Mesothelial cell of epicardium (in vitro differentiated cells): ENCODE measurements around the gene ZSCAN10. TPM values are rescaled to one million over a fixed set of nuclear protein-coding genes. Genes with fewer than 3 reads are reported as not detected.
"Not testable (repeated sequence)": the region's sequence is repeated elsewhere in the genome, so short reads cannot be mapped to it uniquely, and the experiment has no call there.

Experiments
- DNase-seq, 2 experiments: peaks; one replicate each; pipeline ENCODE4 v3.0.0; 2021; ENCODE audit warnings: low spot score in 2 of 2; ENCODE audit not compliant: unreplicated experiment in 2 of 2
- H3K27ac Mint-ChIP-seq: 2 replicates; pipeline ENCODE4 v1.8.0; 2021; ENCODE audit warnings: mixed read lengths
- H3K27me3 Mint-ChIP-seq: 2 replicates; pipeline ENCODE4 v1.8.0; 2021; ENCODE audit warnings: low read depth, mixed read lengths
- H3K36me3 Mint-ChIP-seq: 2 replicates; pipeline ENCODE4 v1.8.0; 2021; ENCODE audit warnings: mixed read lengths
- H3K4me1 Mint-ChIP-seq: 2 replicates; pipeline ENCODE4 v1.8.0; 2021; ENCODE audit warnings: mixed read lengths
- H3K4me3 Mint-ChIP-seq: 2 replicates; pipeline ENCODE4 v1.8.0; 2021; ENCODE audit warnings: mild to moderate bottlenecking, moderate library complexity, mixed read lengths
- H3K9me3 Mint-ChIP-seq: 2 replicates; pipeline ENCODE4 v1.8.0; 2021; ENCODE audit warnings: mixed read lengths
- CTCF ChIP-seq: fragments of 200-600 bp; sonication (generic); IDR thresholded peaks from one replicate; pipeline ENCODE4 v1.5.0; 2021; ENCODE audit warnings: antibody characterized with exemption; ENCODE audit not compliant: unreplicated experiment
- total RNA-seq: library from RNA; stranded (reverse); gene quantifications from 3 replicates; pipeline ENCODE4 v1.2.1, GENCODE V29; 2021

ZSCAN10 gene
- total RNA-seq, 1 donor from 2014 or later, result 0.42 TPM

GRCh38 chr16:3142327-3142726 lies 43.2 kb upstream of the ZSCAN10 start:
- no peak overlapping the region for H3K27ac Mint-ChIP-seq
- no peaks in the 10 kb centered on the region for H3K4me1 Mint-ChIP-seq
- H3K36me3 Mint-ChIP-seq, result peaks cover 14% of the 10 kb centered on the region

GRCh38 chr16:3141781-3142311 lies 42.8 kb upstream of the ZSCAN10 start:
- H3K4me3 Mint-ChIP-seq, result no peak overlapping the region
- DNase-seq, result no peak
- H3K27me3 Mint-ChIP-seq, result no peaks in the 10 kb centered on the region
- H3K27ac Mint-ChIP-seq, result no peak overlapping the region
- no peaks in the 10 kb centered on the region for H3K9me3 Mint-ChIP-seq
- no peak for TF ChIP-seq CTCF
- H3K36me3 Mint-ChIP-seq, result peaks cover 14% of the 10 kb centered on the region
- no peaks in the 10 kb centered on the region for H3K4me1 Mint-ChIP-seq

More at GRCh38 chr16:3142327-3142726, 43.2 kb upstream of the ZSCAN10 start:
- Mint-ChIP-seq H3K9me3 (no peaks in the 10 kb centered on the region), H3K4me3 (no peak overlapping the region), H3K27me3 (no peaks in the 10 kb centered on the region)
- no peak for TF ChIP-seq CTCF
- no peak for DNase-seq

- Mint-ChIP-seq H3K36me3 (peaks cover 14% of the 10 kb centered on the region), H3K27me3 (no peaks in the 10 kb centered on the region), H3K27ac (no peak overlapping the region), H3K4me1 (peaks cover 4% of the 10 kb centered on the region), H3K9me3 (no peaks in the 10 kb centered on the region), H3K4me3 (no peak overlapping the region)
- DNase-seq, result no peak
- TF ChIP-seq CTCF, result no peak
These were observed 41.7 kb upstream of the ZSCAN10 start for GRCh38 chr16:3140603-3141427.

GRCh38 chr16:3139561-3139960 lies 40.5 kb upstream of the ZSCAN10 start:
- not testable (repeated sequence) for DNase-seq, H3K9me3 Mint-ChIP-seq, H3K4me3 Mint-ChIP-seq, H3K27me3 Mint-ChIP-seq, H3K27ac Mint-ChIP-seq, H3K4me1 Mint-ChIP-seq
- H3K36me3 Mint-ChIP-seq, result peaks cover 14% of the 10 kb centered on the region

- DNase-seq, result no peak
- H3K9me3 Mint-ChIP-seq, result no peaks in the 10 kb centered on the region
- no peak overlapping the region for H3K4me3 Mint-ChIP-seq
- no peak for TF ChIP-seq CTCF
- no peaks in the 10 kb centered on the region for H3K27me3 Mint-ChIP-seq
- no peak overlapping the region for H3K27ac Mint-ChIP-seq
- H3K4me1 Mint-ChIP-seq, result peaks cover 11% of the 10 kb centered on the region
- peaks cover 14% of the 10 kb centered on the region for H3K36me3 Mint-ChIP-seq
These were observed 39.8 kb upstream of the ZSCAN10 start for GRCh38 chr16:3138823-3139426.

- Mint-ChIP-seq H3K27me3 (no peaks in the 10 kb centered on the region), H3K4me1 (peaks cover 15% of the 10 kb centered on the region), H3K4me3 (no peak overlapping the region), H3K36me3 (peaks cover 14% of the 10 kb centered on the region), H3K27ac (no peak overlapping the region), H3K9me3 (no peaks in the 10 kb centered on the region)
- no peak for TF ChIP-seq CTCF
- DNase-seq, result no peak
These were observed 39.2 kb upstream of the ZSCAN10 start for GRCh38 chr16:3138342-3138741.
